C4-2B (cell line): ENCODE measurements around the gene SAMD15.

ENCODE experiments used
- H3K27ac ChIP-seq: fragments of 450-650 bp; 2 replicates; pipeline ENCODE4 v1.5.1; 2017
- ZFX ChIP-seq: fragments of 450-650 bp; IDR thresholded peaks from 2 replicates; pipeline ENCODE4 v1.6.1; 2017
- TF ChIP-seq, protein P1 (sequence below): fragments of 450-650 bp; conservative IDR thresholded peaks from 2 replicates; pipeline ENCODE4 v1.5.1; 2017; ENCODE audit warnings: mild to moderate bottlenecking

The SAMD15 gene

GRCh38 chr14:77436042-77436441 is 58.9 kb downstream of the SAMD15 start:
- H3K27ac ChIP-seq = no peak overlapping the region
- TF ChIP-seq, protein P1, sequence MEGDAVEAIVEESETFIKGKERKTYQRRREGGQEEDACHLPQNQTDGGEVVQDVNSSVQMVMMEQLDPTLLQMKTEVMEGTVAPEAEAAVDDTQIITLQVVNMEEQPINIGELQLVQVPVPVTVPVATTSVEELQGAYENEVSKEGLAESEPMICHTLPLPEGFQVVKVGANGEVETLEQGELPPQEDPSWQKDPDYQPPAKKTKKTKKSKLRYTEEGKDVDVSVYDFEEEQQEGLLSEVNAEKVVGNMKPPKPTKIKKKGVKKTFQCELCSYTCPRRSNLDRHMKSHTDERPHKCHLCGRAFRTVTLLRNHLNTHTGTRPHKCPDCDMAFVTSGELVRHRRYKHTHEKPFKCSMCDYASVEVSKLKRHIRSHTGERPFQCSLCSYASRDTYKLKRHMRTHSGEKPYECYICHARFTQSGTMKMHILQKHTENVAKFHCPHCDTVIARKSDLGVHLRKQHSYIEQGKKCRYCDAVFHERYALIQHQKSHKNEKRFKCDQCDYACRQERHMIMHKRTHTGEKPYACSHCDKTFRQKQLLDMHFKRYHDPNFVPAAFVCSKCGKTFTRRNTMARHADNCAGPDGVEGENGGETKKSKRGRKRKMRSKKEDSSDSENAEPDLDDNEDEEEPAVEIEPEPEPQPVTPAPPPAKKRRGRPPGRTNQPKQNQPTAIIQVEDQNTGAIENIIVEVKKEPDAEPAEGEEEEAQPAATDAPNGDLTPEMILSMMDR = no peak
- no peak for TF ChIP-seq ZFX

DNA sequence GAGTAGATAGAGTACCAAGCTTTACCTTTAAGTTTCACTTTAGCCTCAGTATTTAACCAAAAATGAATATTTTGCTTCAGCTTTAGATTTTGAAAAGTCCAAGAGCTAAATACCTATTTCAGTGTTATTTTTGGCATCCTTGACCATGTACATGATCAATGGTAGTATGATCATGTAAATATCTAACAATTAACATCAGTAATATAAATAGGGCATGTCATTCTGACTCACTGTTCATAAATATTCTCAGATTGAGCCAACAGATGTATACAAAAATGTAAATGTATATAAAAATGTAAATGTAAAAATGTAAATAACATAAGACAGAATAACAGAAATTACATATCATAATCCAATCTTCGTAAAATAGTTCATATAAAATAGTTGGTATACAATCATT is 61.4 kb downstream of the SAMD15 start:
- TF ChIP-seq, protein P1 = no peak
- TF ChIP-seq ZFX = no peak
- H3K27ac ChIP-seq = no peak overlapping the region

DNA sequence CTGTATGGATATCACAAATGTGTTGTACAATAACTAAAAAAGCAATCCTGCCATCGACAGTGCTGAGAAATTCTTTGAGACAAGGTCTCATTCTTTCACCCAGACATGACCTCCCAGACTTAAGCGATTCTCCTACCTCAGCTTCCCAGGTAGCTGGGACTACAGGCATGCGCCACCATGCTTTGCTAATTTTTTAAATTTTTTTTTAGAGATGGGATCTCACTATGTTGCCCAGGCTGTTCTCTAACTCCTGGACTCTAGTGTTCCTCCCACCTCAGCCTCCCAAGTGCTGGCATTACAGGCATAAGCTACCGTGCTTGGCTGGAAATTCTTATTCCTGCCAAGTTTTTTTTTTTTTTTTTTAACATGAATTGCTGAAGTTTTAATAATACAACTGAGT is 62.7 kb downstream of the SAMD15 start:
- no peak for TF ChIP-seq ZFX
- TF ChIP-seq, protein P1 = no peak
- H3K27ac ChIP-seq = no peak overlapping the region
